Measurements from ENCODE around the gene SEMA5B. TPM values are rescaled to one million over a fixed set of nuclear protein-coding genes. Genes with fewer than 3 reads are reported as not detected.

Gene SEMA5B
- total and polyA plus RNA-seq, 7 donors = 0.08 to 1.1 (median 0.43) TPM

DNA sequence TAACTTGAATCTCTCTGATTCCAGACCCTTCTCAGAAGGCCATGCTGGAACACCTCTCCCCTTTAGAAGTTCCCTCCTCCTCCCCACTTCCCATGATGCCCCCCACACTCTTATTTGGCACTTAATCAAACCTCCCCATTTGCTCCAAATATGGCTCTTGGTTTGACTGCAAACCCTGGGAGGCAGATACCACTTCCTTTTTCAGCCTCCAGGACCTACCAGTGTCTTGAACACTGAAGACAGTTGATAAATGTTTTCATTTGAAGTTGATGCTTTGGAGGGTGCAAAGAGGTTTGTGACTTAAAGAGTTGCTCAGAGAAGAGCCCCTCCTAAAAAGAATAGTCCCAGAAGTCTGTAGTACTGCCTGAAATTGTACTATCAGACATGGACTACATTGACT, 61.5 kb downstream of the SEMA5B start:
- TF ChIP-seq, protein P1, sequence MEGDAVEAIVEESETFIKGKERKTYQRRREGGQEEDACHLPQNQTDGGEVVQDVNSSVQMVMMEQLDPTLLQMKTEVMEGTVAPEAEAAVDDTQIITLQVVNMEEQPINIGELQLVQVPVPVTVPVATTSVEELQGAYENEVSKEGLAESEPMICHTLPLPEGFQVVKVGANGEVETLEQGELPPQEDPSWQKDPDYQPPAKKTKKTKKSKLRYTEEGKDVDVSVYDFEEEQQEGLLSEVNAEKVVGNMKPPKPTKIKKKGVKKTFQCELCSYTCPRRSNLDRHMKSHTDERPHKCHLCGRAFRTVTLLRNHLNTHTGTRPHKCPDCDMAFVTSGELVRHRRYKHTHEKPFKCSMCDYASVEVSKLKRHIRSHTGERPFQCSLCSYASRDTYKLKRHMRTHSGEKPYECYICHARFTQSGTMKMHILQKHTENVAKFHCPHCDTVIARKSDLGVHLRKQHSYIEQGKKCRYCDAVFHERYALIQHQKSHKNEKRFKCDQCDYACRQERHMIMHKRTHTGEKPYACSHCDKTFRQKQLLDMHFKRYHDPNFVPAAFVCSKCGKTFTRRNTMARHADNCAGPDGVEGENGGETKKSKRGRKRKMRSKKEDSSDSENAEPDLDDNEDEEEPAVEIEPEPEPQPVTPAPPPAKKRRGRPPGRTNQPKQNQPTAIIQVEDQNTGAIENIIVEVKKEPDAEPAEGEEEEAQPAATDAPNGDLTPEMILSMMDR (IDR thresholded peaks at IDR 0.05) = no peak
- no peak overlapping the region for H3K27ac ChIP-seq
- H3K9me3 ChIP-seq = no peaks in the 10 kb centered on the region
- H3K36me3 ChIP-seq (ENCODE audit: insufficient read depth in 1 of 2, low read depth in 1 of 2) = no peaks in the 10 kb centered on the region
- H3K27me3 ChIP-seq (ENCODE audit: insufficient read depth in 3 of 3, low read length in 2 of 3) = peaks cover 0 to 2% (median 0%) of the 10 kb centered on the region in 3 donors
- ATAC-seq (no peak), DNase-seq (no peak)
- no peak overlapping the region for H3K4me3 ChIP-seq
- intact Hi-C loops (cut with DNase I) = no loop called here
- peaks cover 6% of the 10 kb centered on the region for H3K4me1 ChIP-seq

DNA sequence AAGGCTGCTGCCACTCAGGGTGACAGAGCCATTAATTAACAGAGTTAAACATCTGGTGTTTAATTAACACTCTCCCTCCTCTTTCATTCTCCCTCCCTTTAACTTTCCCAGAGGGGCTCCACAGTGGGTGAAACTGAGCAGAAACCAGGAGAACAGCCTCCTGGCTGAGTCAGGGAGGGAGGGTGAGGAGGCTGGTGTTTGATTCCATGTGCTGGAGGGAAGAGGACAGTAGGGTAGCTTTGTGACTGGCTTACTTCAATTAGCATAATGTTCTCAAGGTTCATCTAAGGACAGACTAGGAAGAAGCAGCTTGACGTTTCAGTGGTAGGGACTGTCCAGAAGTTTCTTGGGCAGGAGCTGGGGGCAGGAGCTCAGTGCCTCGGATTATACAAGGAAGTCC, 62.8 kb downstream of the SEMA5B start:
- ATAC-seq = no peak
- Histone ChIP-seq H3K4me1 (no peaks in the 10 kb centered on the region), H3K27me3 (ENCODE audit: insufficient read depth in 3 of 3, low read length in 2 of 3) (no peaks in the 10 kb centered on the region), H3K9me3 (no peaks in the 10 kb centered on the region), H3K27ac (no peak overlapping the region), H3K36me3 (ENCODE audit: insufficient read depth in 1 of 2, low read depth in 1 of 2) (no peaks in the 10 kb centered on the region), H3K4me3 (no peak overlapping the region)
- intact Hi-C loops (cut with DNase I) = no loop called here
- no peak for DNase-seq
- TF ChIP-seq, protein P1 (IDR thresholded peaks at IDR 0.05) = no peak
- WGBS, 3 donors = 25 to 42% (median 31%) methylated on average over 2 of the region's 2 CpGs

DNA sequence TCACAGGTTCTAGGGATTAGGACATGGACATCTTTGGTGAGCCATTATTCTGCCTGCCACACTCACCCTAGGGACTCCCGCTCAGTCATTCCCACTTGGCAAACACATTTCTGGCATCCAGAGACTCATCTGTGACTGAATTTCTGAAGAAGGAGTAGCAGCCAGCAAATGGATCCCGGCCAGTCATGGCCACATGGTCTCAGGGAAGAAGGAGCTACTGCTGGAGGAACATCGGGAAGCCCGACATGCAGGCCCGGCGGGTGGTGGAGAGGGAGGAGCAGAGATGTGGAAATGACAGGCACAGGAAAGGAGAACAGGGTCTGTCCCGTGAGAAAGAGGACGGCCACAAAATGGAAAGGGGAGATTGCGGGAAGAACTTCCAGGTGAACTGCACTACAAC, 65.4 kb downstream of the SEMA5B start:
- Histone ChIP-seq H3K4me1 (no peaks in the 10 kb centered on the region), H3K27me3 (ENCODE audit: insufficient read depth in 3 of 3, low read length in 2 of 3) (no peaks in the 10 kb centered on the region), H3K4me3 (no peak overlapping the region), H3K9me3 (no peaks in the 10 kb centered on the region), H3K27ac (no peak overlapping the region), H3K36me3 (ENCODE audit: insufficient read depth in 1 of 2, low read depth in 1 of 2) (no peaks in the 10 kb centered on the region)
- DNase-seq = no peak
- intact Hi-C loops (cut with DNase I) = no loop called here
- WGBS, 3 donors = 31 to 56% (median 45%) methylated on average over 9 of the region's 9 CpGs
- TF ChIP-seq, protein P1 (IDR thresholded peaks at IDR 0.05) = no peak
- no peak for ATAC-seq

DNA sequence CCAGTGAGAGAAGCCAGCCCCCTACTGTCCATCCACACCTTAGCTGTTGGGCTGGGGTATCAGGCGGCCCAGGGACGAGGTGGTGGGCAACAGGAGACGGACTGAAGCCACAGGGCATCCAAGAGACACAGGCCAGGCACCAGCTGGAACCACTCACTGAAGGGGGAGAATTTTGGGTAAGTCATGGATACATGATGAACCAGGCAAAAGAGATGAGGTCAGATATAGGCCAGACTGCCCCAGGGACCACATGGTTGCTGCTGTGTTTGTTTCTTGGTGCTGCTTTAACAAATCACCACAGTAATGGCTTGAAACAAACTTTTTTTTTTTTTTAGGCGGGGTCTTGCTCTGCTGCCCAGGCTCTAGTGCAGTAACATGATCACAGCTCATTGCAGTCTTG, 66.4 kb downstream of the SEMA5B start:
- Histone ChIP-seq H3K27ac (no peak overlapping the region), H3K4me3 (no peak overlapping the region), H3K27me3 (ENCODE audit: insufficient read depth in 3 of 3, low read length in 2 of 3) (no peaks in the 10 kb centered on the region), H3K4me1 (no peaks in the 10 kb centered on the region), H3K36me3 (ENCODE audit: insufficient read depth in 1 of 2, low read depth in 1 of 2) (no peaks in the 10 kb centered on the region), H3K9me3 (no peaks in the 10 kb centered on the region)
- DNase-seq (no peak), ATAC-seq (no peak)
- intact Hi-C loops (cut with DNase I) = no loop called here
- TF ChIP-seq, protein P1 (IDR thresholded peaks at IDR 0.05) = no peak
- 57 to 85% (median 62%) methylated on average over 4 of the region's 4 CpGs for WGBS, 3 donors

DNA sequence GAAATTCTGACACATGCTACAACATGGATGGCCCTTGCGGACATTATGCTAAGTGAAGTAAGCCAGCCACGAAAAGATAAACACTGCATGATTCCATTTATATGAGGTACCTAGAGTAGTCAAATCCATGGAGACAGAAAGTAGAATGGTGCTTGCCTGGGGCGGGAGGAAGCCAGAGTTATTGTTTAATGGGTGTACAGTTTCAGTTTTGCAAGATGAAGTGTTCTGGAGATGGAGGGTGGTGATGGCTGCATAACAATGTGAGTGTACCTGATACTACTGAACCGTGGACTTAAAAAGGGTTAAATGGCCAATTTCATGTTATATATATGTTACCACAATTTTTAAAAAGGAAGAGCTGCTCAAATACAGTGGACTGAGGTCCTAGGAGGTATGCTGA, 66.9 kb downstream of the SEMA5B start:
- H3K36me3 ChIP-seq (ENCODE audit: insufficient read depth in 1 of 2, low read depth in 1 of 2) = no peaks in the 10 kb centered on the region
- DNase-seq (no peak), ATAC-seq (no peak)
- no peaks in the 10 kb centered on the region for H3K4me1 ChIP-seq
- TF ChIP-seq, protein P1 (IDR thresholded peaks at IDR 0.05) = no peak
- intact Hi-C loops (cut with DNase I) = no loop called here
- no peak overlapping the region for H3K4me3 ChIP-seq
- H3K27ac ChIP-seq = no peak overlapping the region
- no peaks in the 10 kb centered on the region for H3K27me3 ChIP-seq (ENCODE audit: insufficient read depth in 3 of 3, low read length in 2 of 3)
- H3K9me3 ChIP-seq = no peaks in the 10 kb centered on the region
- WGBS, 3 donors = 91 to 97% (median 97%) methylated on average over 4 of the region's 4 CpGs

All from psoas muscle (tissue), 8 donors.